NB4 (cell line): ENCODE results near the gene PREP.

ENCODE experiments used
- MYC ChIP-seq: IDR thresholded peaks from 2 replicates; pipeline ENCODE4 v1.6.1; 2011; ENCODE audit warnings: low read depth, low read length
- POLR2A ChIP-seq: IDR thresholded peaks from 2 replicates; pipeline ENCODE4 v1.6.1; 2011; ENCODE audit warnings: mild to moderate bottlenecking; ENCODE audit not compliant: insufficient read length; ENCODE audit errors: extremely low read depth
- TF ChIP-seq, protein P1 (sequence below): IDR thresholded peaks from one replicate; pipeline ENCODE4 v1.5.1; 2012; ENCODE audit warnings: low read depth, low read length
- TF ChIP-seq, protein P2 (sequence below): IDR thresholded peaks from 2 replicates; pipeline ENCODE4 v1.6.1; 2011; ENCODE audit warnings: low read depth, low read length

DNA sequence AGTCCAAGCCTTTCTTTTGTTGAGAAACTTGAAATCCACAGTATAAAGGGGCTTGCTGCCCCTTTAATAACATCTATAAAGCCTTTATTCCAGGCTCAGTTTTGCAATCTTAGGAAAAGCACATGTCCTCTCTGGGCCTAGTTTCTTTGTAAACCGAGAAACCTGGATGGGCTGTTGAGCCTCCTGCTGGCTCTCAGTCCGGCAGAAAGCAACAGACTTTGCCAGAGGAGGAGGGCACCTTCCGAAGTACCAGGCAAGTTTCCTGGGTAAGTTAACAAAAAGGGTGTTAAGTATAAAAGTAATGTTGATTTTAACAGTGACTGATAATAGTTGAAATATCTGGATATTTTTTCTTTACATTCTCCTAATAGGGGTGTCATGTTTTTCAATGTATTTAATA lies 124.1 kb downstream of the PREP start:
- TF ChIP-seq, protein P1, sequence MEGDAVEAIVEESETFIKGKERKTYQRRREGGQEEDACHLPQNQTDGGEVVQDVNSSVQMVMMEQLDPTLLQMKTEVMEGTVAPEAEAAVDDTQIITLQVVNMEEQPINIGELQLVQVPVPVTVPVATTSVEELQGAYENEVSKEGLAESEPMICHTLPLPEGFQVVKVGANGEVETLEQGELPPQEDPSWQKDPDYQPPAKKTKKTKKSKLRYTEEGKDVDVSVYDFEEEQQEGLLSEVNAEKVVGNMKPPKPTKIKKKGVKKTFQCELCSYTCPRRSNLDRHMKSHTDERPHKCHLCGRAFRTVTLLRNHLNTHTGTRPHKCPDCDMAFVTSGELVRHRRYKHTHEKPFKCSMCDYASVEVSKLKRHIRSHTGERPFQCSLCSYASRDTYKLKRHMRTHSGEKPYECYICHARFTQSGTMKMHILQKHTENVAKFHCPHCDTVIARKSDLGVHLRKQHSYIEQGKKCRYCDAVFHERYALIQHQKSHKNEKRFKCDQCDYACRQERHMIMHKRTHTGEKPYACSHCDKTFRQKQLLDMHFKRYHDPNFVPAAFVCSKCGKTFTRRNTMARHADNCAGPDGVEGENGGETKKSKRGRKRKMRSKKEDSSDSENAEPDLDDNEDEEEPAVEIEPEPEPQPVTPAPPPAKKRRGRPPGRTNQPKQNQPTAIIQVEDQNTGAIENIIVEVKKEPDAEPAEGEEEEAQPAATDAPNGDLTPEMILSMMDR = no peak
- no peak for TF ChIP-seq POLR2A
- no peak for TF ChIP-seq MYC
- TF ChIP-seq, protein P2, sequence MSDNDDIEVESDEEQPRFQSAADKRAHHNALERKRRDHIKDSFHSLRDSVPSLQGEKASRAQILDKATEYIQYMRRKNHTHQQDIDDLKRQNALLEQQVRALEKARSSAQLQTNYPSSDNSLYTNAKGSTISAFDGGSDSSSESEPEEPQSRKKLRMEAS = no peak
